Stomach (tissue), 9 donors: Measurements from ENCODE around the gene PTGFRN. TPM values are rescaled to one million over a fixed set of nuclear protein-coding genes. Genes with fewer than 3 reads are reported as not detected.

ENCODE experiments used
- DNase-seq, 2 donors: peaks; one replicate each; pipeline versions ENCODE4 v3.0.0 to v3.0.0-alpha.2; 2013 to 2019
- H3K27ac ChIP-seq, 5 donors: fragments of 200-600 bp in 4 of 5; sonication (generic) in 4 of 5; one replicate each; pipeline ENCODE4 v1.5.1; 2013 to 2019; ENCODE audit warnings: mild to moderate bottlenecking in 1 of 5, moderate library complexity in 1 of 5
- H3K27me3 ChIP-seq, 3 donors: fragments of 200-600 bp; sonication (generic); one replicate each; pipeline ENCODE4 v1.5.1; 2017 to 2019; ENCODE audit warnings: mixed run types in 1 of 3
- H3K36me3 ChIP-seq, 4 donors: fragments of 200-600 bp; sonication (generic); 1 replicate in 3 of 4; 2 replicates in 1 of 4; pipeline ENCODE4 v1.5.1; 2016 to 2019
- H3K4me1 ChIP-seq, 4 donors: fragments of 200-600 bp; sonication (generic); one replicate each; pipeline ENCODE4 v1.5.1; 2016 to 2019
- H3K4me3 ChIP-seq, 4 donors: fragments of 200-600 bp; sonication (generic) in 3 of 4; one replicate each; pipeline ENCODE4 v1.5.1; 2016 to 2019; ENCODE audit warnings: mild to moderate bottlenecking in 1 of 4
- H3K9me3 ChIP-seq, 4 donors: fragments of 200-600 bp; sonication (generic); one replicate each; pipeline ENCODE4 v1.5.1; 2016 to 2019
- EP300 ChIP-seq: sonication (generic); formaldehyde crosslinking; IDR thresholded peaks from one replicate; pipeline ENCODE4 v1.6.1; 2017; ENCODE audit warnings: antibody characterized with exemption
- POLR2A ChIP-seq, 4 donors: fragments of 450-650 bp; IDR thresholded peaks; one replicate each; pipeline ENCODE4 v1.6.1; 2016; ENCODE audit warnings: antibody characterized with exemption in 4 of 4, control low read depth in 2 of 4, mild to moderate bottlenecking in 1 of 4, moderate library complexity in 1 of 4
- POLR2AphosphoS5 ChIP-seq, 3 donors: sonication (generic); formaldehyde crosslinking; IDR thresholded peaks; one replicate each; pipeline ENCODE4 v1.6.1; 2016; ENCODE audit warnings: antibody characterized with exemption in 3 of 3
- WGBS, 5 donors: extraction: QIAGEN DNeasy Blood & Tissue Kit in 3 of 5; methylation state at CpG; one replicate each; pipeline versions ENCODE4 v1.1.5 to v1.1.7; 2013 to 2018; 5-methylcytosine and 5-hydroxymethylcytosine counted together
- intact Hi-C: fragments of 100-400 bp; cut with DNase I; formaldehyde crosslinking; loops from one replicate; pipeline ENCODE4 v1.15.1; 2023; ENCODE audit warnings: low total_unique reads
- polyA plus RNA-seq, 3 donors: library from polyadenylated mRNA; stranded (reverse); fragments of 200-250 nt; gene quantifications; one replicate each; pipeline ENCODE4 v1.2.3, GENCODE V29; 2013
- total RNA-seq, 5 donors: library from RNA; depleted of rRNA; stranded (reverse); fragments of >200 nt; gene quantifications; one replicate each; pipeline versions ENCODE4 v1.1.0 to v1.2.3, GENCODE V29; 2014 to 2016
- TF ChIP-seq, protein P1 (sequence below), 7 experiments: fragments of 450-650 bp in 4 of 7; fragments of 200-600 bp in 3 of 7; sonication (generic) in 3 of 7; IDR thresholded peaks; one replicate each; pipeline ENCODE4 v1.5.1; 2016 to 2019; ENCODE audit warnings: antibody characterized with exemption in 7 of 7, control low read depth in 2 of 7, mild to moderate bottlenecking in 1 of 7
- donor health status: healthy with polysubstance abuse.
- donor health status: Bipolar disorder and iron deficiency.
- donor health status: healthy.

PTGFRN gene
- total and polyA plus RNA-seq, 8 donors: 3.8 to 66.6 (median 44.0) TPM

DNA sequence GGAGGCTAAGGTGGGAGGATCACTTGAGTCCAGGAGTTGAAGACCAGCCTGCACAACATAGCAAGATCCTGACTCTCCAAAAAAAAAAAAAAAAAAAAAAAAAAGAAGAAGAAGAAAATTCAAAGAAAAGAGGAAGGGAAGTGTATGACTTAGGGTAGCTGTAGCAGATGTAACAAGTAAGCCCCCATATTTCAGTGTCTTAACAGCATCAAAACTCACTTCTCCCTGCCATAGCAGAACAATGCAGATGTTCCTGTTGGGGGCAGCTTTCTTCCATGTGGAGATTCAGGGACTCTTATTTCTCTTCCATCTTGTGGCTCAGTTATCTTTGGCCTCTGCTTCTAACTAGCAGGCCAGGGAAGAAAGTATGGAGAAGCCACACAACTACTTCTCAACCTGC is 10.2 kb upstream of the PTGFRN start:
- no peaks in the 10 kb centered on the region for H3K9me3 ChIP-seq
- no peak overlapping the region for H3K27ac ChIP-seq
- intact Hi-C loops: no loop called here
- no peaks in the 10 kb centered on the region for H3K27me3 ChIP-seq
- no peaks in the 10 kb centered on the region for H3K4me1 ChIP-seq
- no peak for TF ChIP-seq POLR2A (IDR thresholded peaks at IDR 0.05)
- no peak for TF ChIP-seq POLR2AphosphoS5 (IDR thresholded peaks at IDR 0.05)
- no peak for TF ChIP-seq EP300
- TF ChIP-seq, protein P1, sequence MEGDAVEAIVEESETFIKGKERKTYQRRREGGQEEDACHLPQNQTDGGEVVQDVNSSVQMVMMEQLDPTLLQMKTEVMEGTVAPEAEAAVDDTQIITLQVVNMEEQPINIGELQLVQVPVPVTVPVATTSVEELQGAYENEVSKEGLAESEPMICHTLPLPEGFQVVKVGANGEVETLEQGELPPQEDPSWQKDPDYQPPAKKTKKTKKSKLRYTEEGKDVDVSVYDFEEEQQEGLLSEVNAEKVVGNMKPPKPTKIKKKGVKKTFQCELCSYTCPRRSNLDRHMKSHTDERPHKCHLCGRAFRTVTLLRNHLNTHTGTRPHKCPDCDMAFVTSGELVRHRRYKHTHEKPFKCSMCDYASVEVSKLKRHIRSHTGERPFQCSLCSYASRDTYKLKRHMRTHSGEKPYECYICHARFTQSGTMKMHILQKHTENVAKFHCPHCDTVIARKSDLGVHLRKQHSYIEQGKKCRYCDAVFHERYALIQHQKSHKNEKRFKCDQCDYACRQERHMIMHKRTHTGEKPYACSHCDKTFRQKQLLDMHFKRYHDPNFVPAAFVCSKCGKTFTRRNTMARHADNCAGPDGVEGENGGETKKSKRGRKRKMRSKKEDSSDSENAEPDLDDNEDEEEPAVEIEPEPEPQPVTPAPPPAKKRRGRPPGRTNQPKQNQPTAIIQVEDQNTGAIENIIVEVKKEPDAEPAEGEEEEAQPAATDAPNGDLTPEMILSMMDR (IDR thresholded peaks at IDR 0.05): no peak
- no peak for DNase-seq
- H3K36me3 ChIP-seq: no peaks in the 10 kb centered on the region
- no peak overlapping the region for H3K4me3 ChIP-seq

DNA sequence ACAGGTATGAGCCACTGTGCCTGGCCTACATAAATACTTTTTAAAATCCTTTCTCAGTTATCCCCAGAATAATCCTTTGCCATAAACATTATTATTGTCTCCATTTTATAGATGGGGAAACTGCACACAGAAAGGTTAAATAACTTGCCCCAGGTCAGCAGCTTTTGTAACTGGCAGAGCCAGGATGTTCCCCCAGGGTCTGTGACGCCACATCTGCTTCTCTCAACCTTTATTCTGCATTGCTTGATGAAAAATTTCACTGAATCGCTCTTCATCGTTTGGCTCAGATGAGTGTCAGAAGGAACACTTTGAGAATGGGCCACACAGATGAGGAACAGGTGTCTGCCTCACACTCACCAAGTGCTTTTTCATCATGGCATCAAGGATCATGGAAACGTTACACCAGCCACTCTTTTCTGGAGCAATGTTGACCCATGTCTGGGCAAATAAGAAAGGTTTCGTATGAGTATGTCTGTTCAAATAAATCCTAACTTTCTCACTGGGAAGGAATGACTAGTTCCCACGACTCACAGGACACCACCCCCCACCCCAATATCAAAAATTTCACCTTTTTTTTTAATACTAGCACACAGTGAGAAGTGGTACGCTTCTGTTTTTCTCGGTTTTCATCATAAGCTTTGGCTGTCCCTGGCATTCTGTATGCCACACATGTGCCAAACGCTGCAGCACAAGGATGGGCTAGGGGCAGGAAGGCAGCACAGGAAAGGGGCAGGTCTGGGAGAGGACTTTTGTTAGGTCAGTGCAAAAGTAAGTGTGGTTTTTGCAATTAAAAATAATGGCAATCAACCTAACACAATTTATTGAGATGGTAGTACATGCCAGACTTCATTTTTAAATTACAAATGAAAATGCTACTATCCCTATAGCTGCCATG is 9.0 kb upstream of the PTGFRN start:
- DNase-seq: no peak
- 78 to 82% (median 80%) methylated on average over 9 of the region's 9 CpGs for WGBS, 5 donors
- Histone ChIP-seq H3K9me3 (no peaks in the 10 kb centered on the region), H3K36me3 (no peaks in the 10 kb centered on the region), H3K27ac (no peak overlapping the region), H3K27me3 (no peaks in the 10 kb centered on the region), H3K4me1 (no peaks in the 10 kb centered on the region), H3K4me3 (no peak overlapping the region)
- TF ChIP-seq EP300 (no peak), POLR2AphosphoS5 (IDR thresholded peaks at IDR 0.05) (no peak), POLR2A (IDR thresholded peaks at IDR 0.05) (no peak)
- TF ChIP-seq, protein P1 (IDR thresholded peaks at IDR 0.05): no peak
- intact Hi-C loops: no loop called here

GRCh38 chr1:116902027-116902426 is 7.7 kb upstream of the PTGFRN start:
- DNase-seq: no peak
- no peak overlapping the region for H3K27ac ChIP-seq
- intact Hi-C loops: no loop called here
- H3K9me3 ChIP-seq: no peaks in the 10 kb centered on the region
- TF ChIP-seq EP300: no peak
- TF ChIP-seq, protein P1 (IDR thresholded peaks at IDR 0.05): no peak
- H3K4me1 ChIP-seq: no peaks in the 10 kb centered on the region
- no peaks in the 10 kb centered on the region for H3K27me3 ChIP-seq
- WGBS, 5 donors: 36 to 58% (median 45%) methylated on average over 5 of the region's 5 CpGs
- H3K36me3 ChIP-seq: no peaks in the 10 kb centered on the region
- H3K4me3 ChIP-seq: no peak overlapping the region

GRCh38 chr1:116902723-116903383 is 6.9 kb upstream of the PTGFRN start:
- H3K27me3 ChIP-seq: no peaks in the 10 kb centered on the region
- no peaks in the 10 kb centered on the region for H3K36me3 ChIP-seq
- H3K4me3 ChIP-seq: no peak overlapping the region
- intact Hi-C loops: no loop called here
- no peaks in the 10 kb centered on the region for H3K4me1 ChIP-seq
- no peak for DNase-seq
- WGBS, 5 donors: 79 to 90% (median 82%) methylated on average over 3 of the region's 3 CpGs
- no peaks in the 10 kb centered on the region for H3K9me3 ChIP-seq
- TF ChIP-seq POLR2A (IDR thresholded peaks at IDR 0.05) (no peak), POLR2AphosphoS5 (IDR thresholded peaks at IDR 0.05) (no peak), EP300 (no peak)
- TF ChIP-seq, protein P1 (IDR thresholded peaks at IDR 0.05): no peak
- H3K27ac ChIP-seq: no peak overlapping the region
